HFF-Myc (cell line): ENCODE data around the gene GNG13.

Source experiments
- DNase-seq: peaks from one replicate; pipeline ENCODE4 v3.0.0-alpha.2; 2011; ENCODE audit warnings: low read depth; ENCODE audit errors: extremely low read depth
- H3K4me3 ChIP-seq: replicated peaks from 2 replicates; pipeline ENCODE4 v1.5.1; 2011; ENCODE audit warnings: low read depth, mild to moderate bottlenecking, control low read depth, low read length
- CTCF ChIP-seq: IDR thresholded peaks from 2 replicates; pipeline ENCODE4 v1.5.1; 2012; ENCODE audit warnings: mild to moderate bottlenecking, low read depth, low read length, control low read depth; ENCODE audit errors: missing control alignments

The GNG13 gene

DNA sequence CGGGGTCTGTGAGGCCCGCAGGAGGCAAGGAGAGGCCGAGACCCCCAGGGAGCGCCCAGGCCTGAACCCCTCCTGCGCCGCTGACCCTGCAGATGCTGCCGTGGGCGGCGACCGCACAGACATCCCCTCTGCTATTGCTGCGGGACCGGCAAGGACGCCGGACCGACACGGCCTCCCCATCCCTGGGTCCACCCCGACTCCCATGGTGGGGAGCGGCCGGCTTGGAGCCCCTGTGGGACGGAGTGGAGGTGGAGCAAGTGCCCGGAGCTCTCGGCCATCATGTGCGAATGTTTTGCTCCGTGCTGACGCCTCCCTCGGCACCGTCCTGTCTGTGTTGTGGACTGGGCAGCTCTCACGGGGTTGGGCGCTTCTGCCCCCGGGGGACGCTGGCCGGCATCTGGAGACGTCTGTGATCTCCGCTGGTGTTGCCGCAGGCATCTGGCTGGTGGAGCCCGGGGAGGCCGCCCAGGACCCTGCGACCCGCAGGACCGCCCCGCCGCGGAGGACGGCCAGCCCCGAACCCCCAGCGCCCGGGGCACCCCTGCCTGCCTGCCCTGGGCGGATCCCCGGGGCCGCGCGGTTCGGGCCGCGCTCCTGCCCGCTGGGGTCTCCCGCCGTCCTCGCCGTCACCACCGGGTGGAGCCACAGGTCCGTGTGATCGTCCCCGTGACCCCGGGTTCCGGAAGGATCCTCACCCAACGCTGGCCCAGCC, 12.8 kb upstream of the GNG13 start:
- no peak overlapping the region for H3K4me3 ChIP-seq
- DNase-seq: no peak
- TF ChIP-seq CTCF: peak; percentile 59

GRCh38 chr16:808085-808386, 7.5 kb upstream of the GNG13 start:
- peak overlapping the region; percentile 70 for H3K4me3 ChIP-seq
- DNase-seq: no peak
- TF ChIP-seq CTCF: no peak

DNA sequence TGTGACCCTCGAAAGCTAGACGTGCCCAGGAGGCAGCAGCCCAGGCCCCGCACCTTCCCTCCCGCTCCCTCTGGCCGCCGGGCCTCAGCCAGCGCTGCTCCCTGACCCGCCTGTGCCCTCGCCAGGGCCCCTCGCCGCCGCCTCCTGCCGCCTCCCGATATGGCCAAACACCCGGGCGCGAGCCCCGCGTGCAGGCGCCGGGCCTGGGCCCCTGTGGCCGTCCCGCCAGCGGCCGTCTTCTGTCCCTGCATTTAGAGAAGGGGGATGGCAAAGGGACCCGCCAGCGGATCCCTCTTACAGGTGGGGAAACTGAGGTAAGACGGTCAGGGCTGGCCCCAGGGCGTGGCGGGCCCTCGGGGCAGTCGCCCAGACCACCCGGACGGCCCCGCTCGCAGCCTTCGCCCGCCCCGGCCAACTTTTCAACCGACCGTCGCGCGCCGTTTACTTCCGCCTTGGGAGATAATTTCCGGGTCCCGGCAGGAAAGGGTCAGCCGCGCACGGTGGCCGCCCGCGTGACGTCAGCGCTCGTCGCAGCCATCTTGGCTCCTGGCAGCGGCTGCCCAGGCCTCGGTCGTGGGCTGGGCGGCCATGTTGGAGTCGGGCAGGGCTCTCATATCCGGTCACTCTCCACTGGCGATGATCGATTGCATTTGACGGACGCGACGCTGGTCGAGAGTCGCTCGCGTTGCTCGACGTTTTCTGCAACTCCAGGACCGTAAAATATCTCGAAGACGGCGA, 7.0 kb upstream of the GNG13 start:
- peak overlapping the region; percentile 70 for H3K4me3 ChIP-seq
- peak; percentile 78 for DNase-seq
- no peak for TF ChIP-seq CTCF

GRCh38 chr16:805474-805873, 4.9 kb upstream of the GNG13 start:
- TF ChIP-seq CTCF: no peak
- no peak overlapping the region for H3K4me3 ChIP-seq
- no peak for DNase-seq

GRCh38 chr16:804193-805048, 3.9 kb upstream of the GNG13 start:
- no peak for DNase-seq
- TF ChIP-seq CTCF: no peak
- H3K4me3 ChIP-seq: no peak overlapping the region

DNA sequence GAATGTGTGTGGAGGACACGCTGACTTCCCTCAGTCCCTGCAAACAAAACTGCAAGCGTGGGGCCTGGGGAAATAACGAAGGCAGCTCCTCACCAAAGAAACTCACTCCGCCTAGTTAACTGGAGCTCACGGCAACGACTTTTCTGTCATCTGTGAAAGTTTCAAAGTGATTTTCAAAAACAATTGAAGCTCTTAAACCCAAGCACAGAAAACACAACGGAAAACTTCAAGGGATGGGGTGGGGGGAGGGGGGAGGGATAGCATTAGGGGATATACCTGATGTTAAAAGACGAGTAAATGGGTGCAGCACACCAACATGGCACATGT, 3.2 kb upstream of the GNG13 start:
- no peak for DNase-seq
- no peak overlapping the region for H3K4me3 ChIP-seq
- TF ChIP-seq CTCF: no peak
